GM18861 (cell line): ENCODE results near the gene ISCU.

ENCODE experiments used
- ATAC-seq: cut with Tn5 transposase; IDR thresholded peaks from one replicate; pipeline ENCODE4 v1.9.1; 2021; ENCODE audit not compliant: unreplicated experiment

ISCU gene

DNA sequence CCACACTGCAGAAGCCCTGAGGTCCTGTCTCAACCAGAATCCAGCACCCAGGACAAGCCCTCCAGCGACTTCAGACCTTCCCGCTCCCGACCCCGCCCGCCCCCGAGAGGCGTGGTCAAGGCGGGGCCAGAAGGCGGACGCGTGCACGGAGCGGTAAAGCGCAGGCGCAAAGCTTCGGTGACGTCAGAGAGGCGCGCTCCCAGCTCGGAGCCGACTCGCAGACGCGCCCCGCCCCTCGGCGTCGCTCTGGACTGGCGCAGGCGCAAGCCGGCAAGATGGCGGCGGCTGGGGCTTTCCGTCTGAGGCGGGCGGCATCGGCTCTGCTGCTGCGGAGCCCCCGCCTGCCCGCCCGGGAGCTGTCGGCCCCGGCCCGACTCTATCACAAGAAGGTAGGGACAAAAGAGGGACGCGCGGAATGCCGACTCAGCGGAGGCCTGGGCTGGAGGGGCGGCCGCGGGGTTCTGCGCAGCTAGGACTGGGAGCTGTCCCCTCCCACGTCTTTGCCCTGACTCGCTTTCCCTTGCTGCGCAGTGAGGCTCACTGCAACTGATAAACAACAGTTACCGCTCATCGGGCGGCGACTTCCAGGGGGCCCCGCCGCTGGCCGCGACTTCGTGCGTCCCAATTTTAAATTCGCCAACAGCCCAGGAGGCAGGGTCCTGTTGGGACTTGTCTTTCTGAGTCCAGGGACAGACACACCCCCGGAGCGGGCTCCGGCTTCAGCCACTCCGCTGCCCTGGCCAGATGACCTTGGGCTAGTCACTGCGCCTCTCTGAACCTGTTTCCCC, at the start of gene ISCU:
Gene ISCU (plus strand): TSS at position 249 of the 788 bp plus-strand sequence. CDS start 27 bp downstream, at position 276.
- ATAC-seq: peak; percentile 46

DNA sequence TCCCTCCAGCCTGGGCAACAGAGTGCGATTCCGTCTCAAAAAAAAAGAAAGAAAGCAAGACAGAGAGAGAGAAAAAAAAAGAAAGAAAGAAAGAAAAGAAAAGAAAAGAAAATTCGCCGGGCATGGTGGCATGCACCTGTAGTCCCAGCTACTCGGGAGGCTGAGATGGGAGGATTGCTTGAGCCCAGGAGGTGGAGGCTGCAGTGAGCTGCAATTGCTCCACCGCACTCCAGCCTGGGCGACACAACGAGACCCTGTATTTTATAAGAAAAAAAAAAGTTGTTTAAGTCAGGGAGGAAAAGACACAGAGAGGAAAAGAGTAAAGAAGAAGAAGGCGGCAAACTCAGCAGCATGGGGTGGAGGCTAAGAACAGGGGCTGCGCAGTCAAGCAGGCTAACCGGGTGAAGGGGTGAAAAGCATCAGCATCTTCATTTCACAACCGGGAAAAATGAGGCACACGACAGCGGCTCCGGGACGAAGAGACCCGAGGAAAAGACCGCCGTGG, 47.9 kb upstream of the ISCU start:
- ATAC-seq: no peak

DNA sequence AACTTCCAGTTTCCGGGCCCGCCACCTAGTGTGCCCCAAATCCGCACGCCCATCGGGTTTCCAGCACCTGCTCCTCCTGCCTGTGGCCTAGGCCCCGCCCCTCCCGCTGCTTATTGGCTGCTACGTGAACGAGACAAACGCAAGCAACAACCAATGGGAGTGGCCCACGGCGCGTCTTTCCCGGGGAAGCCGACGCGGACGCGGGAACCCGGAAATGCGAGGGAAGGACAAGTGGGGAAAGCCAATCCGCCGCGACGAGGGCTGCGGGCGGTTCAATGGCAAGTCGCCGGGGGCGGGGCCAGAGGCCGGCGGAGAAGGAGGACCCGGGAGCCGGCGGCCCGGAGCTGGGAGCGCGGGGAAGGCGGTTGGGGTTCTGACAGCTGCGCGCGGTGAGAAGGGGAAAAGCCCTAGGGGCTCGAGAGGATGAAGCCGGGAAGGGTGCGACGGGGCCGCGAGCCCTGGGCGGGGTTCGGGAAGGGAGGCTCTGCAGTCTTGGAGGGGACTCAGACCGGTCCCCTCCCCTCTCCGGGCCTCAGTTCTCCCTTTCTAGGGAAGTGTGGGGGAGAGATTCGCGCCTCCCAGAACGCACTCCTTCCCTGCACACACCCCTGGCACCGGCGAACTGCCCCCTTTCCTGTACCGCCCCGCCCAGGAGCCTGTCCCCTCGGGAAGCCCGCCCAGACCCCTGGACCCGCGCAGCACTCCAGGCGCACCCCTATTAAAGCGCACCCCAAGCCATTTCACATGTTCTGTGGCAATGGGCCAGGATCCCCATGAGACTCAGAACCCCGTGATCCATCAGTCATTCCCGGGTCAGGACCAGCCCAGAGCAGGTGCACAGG, 47.2 kb upstream of the ISCU start, which contains the start of gene FICD:
Gene FICD (plus strand): TSS at position 305 of the 842 bp plus-strand sequence. CDS start 1,696 bp downstream, outside the sequence.
- peak; percentile 73 for ATAC-seq

DNA sequence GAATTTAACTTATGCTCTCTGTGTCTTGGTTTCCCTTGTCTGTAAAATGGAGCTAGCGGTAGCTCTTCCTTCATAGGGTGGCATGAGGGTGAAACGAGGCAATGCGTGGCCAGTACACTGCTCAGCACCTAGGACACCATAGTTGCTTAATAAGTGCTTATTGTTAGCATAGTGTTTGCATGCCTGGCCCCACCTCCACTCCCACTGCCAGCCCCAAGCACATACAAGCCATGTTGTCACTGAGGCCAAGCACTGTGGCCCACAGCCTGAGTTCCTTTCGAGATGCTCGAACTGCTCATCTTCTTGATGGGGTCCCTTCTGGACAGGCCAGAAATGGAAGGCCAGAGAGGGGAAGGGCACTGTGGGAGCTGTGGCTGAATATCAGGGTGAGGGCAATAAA, 46.5 kb upstream of the ISCU start:
- ATAC-seq: no peak

DNA sequence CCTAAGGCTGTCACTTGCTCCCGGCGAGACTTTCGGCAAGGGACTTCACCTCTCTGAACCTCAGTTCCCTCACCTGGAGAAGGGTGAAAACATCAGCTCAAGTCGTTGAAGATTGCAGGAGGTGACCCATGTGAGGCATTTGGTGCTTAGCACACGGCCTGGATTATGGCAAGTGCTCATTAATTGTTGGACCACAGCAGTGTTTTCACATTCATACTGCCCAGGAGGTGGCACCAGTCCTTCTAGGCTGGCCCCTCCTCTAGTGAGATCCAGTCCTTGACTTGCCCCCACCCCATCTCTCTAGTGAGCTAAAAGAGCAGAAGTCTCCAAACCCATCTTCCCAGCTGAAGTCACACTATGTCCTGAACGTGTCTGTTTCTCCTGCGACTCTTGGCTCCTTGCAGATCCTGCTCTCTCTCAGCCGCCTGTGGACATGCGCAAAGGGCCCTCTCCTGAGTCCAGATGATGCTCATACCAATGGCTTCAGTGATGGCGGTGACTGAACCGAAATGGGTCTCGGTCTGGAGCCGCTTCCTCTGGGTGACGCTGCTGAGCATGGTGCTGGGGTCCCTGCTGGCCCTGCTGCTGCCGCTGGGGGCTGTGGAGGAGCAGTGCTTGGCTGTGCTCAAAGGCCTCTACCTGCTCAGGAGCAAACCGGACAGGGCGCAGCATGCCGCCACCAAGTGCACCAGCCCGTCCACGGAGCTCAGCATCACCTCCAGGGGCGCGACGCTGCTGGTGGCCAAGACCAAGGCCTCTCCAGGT, 45.7 kb upstream of the ISCU start:
- ATAC-seq: no peak

DNA sequence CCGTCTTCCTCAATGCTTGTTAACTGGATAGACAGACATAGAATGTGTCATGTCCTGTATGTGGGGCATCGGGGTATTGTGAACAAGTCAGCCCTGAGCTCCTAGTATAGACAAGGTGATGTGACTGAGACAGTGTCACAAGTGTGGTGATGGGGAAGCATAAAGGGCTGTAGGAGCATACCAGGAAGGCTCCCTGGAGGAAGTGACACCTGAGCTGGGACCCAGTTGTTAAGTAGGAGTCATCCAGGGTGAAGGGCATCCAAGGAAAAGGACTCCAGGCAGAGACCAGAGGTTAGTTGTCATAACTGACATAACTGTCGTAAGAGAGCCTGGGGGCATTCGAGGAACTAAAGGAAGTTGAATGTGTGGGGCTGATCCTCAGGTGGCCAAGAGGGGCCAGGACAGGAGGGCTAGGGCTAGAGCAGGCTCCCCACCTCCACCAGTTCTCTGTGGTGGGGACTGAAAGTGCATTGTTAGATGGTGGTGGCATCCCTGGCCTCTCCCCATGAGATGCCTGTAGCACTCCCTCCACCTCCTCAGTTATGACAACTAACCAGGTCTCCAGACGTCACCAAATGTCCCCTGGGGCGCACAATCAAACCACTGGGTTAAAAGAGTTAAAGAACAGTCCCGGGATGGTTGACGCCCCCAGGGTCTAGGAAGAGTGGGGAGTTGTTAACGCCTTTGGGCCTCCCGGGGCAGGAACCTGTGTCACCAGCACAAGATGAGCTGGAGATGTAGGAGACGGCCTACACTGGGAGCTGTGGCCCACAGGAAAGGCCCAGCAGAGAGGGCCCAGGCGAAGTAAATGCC, 44.9 kb upstream of the ISCU start:
- ATAC-seq: no peak

DNA sequence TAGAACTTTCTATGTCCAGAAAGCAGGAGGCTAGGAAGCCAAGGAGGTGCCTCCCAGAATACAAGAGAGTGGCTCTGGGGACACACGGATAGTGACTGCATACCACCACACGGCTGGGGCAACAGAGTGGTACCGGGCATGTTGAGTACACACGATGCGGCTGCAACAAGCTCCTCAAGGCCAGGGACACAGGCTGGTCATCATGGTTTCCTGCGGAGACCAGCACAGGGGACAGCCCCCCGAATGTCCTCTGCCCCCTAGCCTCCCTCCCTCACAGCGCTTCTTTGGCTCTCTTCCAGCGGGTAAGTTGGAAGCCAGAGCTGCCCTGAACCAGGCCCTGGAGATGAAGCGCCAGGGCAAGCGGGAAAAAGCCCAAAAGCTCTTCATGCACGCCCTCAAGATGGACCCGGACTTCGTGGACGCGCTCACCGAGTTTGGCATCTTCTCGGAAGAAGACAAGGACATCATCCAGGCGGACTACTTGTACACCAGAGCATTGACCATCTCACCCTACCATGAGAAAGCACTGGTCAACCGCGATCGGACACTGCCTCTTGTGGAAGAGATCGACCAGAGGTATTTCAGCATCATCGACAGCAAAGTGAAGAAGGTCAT, 44.2 kb upstream of the ISCU start:
- no peak for ATAC-seq

DNA sequence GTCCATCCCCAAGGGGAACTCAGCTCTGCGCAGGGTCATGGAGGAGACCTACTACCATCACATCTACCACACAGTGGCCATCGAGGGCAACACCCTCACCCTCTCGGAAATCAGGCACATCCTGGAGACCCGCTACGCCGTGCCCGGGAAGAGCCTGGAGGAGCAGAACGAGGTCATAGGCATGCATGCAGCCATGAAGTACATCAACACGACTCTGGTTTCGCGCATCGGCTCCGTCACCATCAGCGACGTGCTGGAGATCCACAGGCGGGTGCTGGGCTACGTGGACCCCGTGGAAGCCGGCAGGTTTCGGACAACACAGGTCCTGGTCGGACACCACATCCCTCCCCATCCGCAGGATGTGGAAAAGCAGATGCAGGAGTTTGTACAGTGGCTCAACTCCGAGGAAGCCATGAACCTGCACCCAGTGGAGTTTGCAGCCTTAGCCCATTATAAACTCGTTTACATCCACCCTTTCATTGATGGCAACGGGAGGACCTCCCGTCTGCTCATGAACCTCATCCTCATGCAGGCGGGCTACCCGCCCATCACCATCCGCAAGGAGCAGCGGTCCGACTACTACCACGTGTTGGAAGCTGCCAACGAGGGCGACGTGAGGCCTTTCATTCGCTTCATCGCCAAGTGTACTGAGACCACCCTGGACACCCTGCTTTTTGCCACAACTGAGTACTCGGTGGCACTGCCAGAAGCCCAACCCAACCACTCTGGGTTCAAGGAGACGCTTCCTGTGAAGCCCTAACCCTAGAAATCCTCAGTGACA, 43.5 kb upstream of the ISCU start:
- no peak for ATAC-seq

DNA sequence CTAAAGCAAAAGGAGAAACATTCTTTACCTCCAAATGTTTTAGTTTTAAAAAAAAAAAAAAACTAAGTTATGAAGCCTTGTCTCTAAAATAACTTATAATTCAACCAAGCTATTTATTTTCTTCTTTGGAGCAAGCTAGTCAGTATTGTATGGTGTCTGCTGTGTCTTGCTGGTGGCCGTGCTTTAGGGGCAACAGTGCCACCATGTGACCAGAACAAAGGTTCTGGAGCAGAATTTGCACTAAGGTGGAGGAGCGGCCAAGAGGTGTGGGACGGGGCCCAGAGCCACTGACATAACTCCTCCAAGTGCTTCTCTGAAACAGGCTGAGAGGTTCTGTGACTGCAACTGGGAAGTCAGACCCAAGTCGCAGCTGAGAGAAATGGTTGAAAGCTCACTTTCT, 42.8 kb upstream of the ISCU start:
- ATAC-seq: no peak

DNA sequence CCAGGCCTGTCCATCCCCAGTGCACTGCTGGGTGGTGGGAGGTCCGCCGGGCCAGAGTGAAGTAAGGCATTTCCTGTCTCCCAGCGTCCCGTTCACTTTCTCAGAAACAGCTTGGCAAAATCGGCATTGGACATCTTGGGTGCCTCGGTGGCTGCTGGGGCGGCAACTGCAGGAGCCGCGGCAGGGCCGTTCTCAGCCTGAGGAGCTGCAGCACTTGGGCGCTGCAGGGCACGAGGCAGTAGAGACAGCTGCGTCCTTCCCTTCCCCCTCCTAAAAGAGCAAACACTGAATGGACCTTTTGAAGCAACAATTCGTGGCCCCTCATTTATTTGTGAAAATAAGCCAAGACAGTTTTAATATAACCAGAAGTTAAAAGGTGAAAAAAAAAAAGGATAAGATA, 39.0 kb upstream of the ISCU start:
- no peak for ATAC-seq

DNA sequence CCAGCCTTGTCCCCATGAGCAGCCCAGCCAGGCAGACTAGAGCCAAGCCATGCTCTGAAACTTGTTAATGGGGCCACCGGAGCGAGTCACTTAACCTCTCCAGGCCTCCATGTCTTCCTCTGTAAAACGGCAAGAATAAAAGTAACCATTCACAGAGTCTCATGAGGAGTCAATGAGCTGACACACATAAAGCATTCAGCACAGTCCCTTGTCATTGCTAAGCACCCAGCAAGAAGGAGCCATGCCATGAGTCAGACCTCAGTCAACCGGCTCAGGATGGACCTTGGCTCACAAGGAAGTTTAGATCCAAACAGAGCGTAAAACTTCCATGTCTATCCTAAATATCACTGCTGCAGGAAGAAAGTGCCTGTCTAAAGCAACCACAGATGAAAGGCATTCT, 36.7 kb upstream of the ISCU start:
- no peak for ATAC-seq

DNA sequence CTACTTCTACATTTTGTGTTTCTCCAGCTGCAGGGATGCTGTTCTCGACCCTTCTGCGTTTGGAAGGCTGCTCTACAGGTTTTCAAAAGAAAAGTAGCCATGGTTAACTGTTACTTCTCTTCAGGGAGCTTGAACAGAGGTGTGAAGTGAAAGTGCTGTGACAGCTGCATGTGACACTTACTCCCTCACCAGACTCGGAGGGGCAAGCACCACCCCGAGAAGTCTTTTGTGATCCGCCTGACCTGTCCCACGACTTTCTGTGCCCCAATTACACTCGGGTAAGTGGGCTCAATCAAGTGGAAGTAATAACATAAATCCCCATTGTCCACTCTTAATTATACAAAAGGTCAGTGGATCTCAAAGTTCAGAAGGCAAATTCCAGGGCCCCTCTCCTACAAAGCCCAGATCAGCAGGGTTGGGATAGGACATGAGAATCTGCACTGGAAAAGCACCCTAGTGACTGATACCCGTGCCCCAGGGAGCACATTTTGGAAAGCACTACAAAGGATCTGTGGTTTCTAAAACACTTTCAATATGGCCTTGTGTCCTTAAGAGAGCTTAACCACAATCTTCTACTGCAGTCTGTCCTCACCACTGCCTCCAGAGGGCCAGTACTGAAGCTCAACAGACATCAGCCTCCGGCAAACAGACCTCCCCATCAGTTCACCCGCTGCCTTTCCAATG, 35.8 kb upstream of the ISCU start:
- no peak for ATAC-seq

DNA sequence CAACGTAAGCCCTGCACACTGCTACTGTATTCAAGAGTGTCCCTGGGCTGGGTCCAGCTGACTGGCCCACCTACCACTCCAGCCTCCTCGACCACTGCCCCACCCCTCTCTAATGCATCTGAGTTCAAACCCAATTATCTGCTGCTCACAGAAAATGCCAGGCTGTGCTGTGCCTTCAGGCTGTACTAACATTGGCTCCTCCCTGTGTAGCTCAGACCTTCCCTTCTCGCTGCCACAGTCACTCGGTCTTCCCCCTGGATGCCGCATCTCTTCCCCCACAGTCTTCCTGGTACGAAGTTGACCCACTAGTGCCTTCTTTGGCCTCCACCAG, 35.3 kb upstream of the ISCU start:
- no peak for ATAC-seq

DNA sequence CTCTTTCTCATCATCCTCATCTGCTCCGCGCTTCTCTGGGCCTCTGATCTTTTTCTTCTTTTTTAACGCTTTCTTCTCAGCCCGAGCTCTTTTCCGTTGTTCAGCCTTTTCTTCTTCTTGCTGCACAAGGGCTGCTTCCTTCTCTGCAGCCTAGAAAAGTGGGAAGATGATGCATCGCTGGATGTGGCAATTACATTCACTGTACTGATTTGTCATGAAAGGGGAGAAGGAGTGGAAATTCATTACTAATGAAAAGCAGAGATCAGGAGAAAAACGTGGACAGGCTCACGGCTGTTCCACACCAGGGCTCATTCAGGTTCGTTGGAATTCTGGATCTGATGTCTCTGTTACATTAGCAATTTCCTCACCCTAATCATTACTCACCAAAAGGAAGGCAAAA, 32.2 kb upstream of the ISCU start:
- no peak for ATAC-seq

DNA sequence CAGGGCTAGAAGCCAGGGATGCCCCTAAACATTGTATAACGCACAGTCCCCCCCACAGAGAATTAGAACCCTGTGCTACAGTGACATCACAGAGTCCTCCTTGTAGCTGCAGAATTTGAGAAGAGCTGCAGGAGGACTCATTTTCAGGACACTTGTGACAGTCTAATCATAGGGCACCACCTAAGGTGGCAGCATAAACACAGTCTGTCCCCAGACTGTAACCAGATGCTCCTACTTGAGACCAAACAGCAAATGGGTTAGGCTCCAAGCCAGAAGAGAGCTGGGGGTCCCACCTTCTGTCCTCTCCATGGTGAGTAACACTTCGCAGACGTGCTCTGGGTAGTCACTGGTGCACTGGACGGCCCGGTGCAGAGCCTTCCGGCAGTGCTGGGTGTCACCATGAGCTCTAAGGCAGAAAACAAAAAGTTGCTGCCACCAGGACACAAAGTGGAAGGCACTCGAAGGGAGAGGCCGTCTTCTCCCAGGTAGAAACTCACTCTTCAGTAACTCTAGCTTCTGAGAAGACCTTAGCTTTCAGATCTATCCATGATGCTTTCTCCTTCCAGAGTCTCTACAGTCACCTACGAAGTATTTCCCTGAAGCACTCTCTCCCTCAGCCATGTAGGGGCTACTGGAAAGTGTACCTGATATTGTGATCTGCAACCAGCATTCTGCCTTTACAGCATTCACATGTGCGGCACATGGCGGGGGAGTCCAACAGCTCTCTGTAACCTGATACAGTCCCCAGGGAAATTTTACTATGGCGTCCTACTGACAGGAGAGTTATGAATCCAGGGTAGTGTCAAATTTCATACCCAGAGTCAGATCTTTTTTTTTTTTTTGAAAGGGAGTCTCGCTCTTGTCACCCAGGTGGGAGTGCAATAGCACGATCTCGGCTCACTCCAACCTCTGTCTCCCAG, 30.2 kb upstream of the ISCU start:
- ATAC-seq: no peak

DNA sequence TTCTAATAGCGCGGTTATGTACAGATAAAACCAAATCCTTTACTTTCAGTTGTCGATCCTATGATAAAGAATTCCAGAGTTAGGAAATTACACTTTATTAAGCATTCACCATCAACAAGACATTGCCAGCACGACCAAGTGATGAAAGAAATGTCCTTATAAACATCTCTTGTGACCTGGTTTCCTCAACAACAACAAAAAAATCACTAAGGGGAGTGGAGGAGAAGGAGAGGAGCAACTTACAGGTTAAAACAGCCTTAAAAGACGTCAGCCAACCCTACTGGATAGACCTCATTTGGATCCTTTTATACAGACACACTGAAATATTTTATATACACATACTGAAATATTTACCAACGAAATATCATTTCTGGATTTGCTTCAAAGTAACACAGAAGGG, 24.2 kb upstream of the ISCU start:
- ATAC-seq: no peak

DNA sequence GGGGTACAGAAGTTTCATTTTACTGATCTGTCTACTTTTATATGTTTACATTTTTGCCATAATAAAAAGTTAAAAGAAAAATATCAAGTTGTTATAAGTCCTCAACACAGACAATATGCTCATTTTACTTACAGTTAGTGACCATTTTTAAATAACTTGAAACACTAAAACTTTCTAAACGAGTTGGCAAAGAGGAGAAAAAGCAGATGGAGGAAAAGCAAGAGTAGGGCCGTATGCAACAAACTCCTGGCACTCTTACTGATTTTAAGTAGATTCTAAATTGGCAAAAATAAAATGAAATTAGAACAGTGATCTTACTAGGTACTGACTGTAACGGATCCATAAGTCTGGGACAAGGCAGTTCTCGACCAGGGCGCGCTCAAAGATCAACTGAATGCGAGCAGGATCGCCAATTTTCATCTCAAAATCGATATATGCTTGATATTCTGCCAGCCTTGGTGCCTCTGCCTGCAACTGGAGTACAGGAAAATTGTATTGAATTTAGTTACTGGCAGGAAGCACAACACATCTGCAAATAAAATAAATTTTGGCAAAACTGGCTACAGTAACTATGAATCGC, 23.7 kb upstream of the ISCU start:
- no peak for ATAC-seq
